A673 (cell line): Measurements from ENCODE around the gene GBGT1. TPM values are rescaled to one million over a fixed set of nuclear protein-coding genes. Genes with fewer than 3 reads are reported as not detected.

Experiments used
- BruUV-seq: library from RNA; stranded (reverse); fragments of 400-500 nt; replicated peaks from 2 replicates; lab custom pipeline; 2021; lab: Mats Ljungman, UMichigan
- CTCF ChIA-PET: fragments of 300-600 bp; sonication (Branson Sonifier 250); formaldehyde crosslinking; loops from one replicate; lab custom pipeline; 2022; ENCODE audit warnings: antibody characterized with exemption; lab: Charles Lee
- POLR2A ChIA-PET: fragments of 300-600 bp; sonication (Branson Sonifier 250); formaldehyde crosslinking; loops from one replicate; lab custom pipeline; 2022; ENCODE audit warnings: antibody characterized with exemption; ENCODE audit not compliant: low non-redundant PET; lab: Charles Lee
- DNase-seq: peaks from one replicate; pipeline ENCODE4 v3.0.0-alpha.2; 2015; ENCODE audit warnings: low spot score
- H3K27ac ChIP-seq: fragments of 200-600 bp; sonication (generic); 2 replicates; pipeline ENCODE4 v1.5.1; 2016; ENCODE audit warnings: mixed run types, low read depth, mild to moderate bottlenecking, mixed read lengths, antibody characterized with exemption, low read length; ENCODE audit not compliant: poor library complexity, severe bottlenecking
- H3K27me3 ChIP-seq: fragments of 200-600 bp; sonication (generic); replicated peaks from 2 replicates; pipeline ENCODE4 v1.6.1; 2017; ENCODE audit warnings: mixed run types, low read depth, mild to moderate bottlenecking, mixed read lengths, antibody characterized with exemption, low read length; ENCODE audit not compliant: insufficient read depth, poor library complexity
- H3K36me3 ChIP-seq: fragments of 200-600 bp; sonication (generic); 2 replicates; pipeline ENCODE4 v1.6.1; 2016; ENCODE audit warnings: mixed run types, mild to moderate bottlenecking, mixed read lengths, antibody characterized with exemption, low read length; ENCODE audit not compliant: insufficient read depth, poor library complexity, severe bottlenecking
- H3K4me1 ChIP-seq: fragments of 200-600 bp; sonication (generic); 2 replicates; pipeline ENCODE4 v1.6.1; 2017; ENCODE audit warnings: mixed run types, mild to moderate bottlenecking, mixed read lengths, antibody characterized with exemption, low read length; ENCODE audit not compliant: insufficient read depth, poor library complexity, severe bottlenecking
- H3K4me3 ChIP-seq: fragments of 200-600 bp; sonication (generic); 2 replicates; pipeline ENCODE4 v1.5.1; 2016; ENCODE audit warnings: low read depth, mixed run types, mild to moderate bottlenecking, mixed read lengths, low read length; ENCODE audit not compliant: poor library complexity, severe bottlenecking
- H3K9me3 ChIP-seq: fragments of 200-600 bp; sonication (generic); 2 replicates; pipeline ENCODE4 v1.6.1; 2016; ENCODE audit warnings: mixed run types, low read depth, mild to moderate bottlenecking, mixed read lengths, antibody characterized with exemption, low read length; ENCODE audit not compliant: poor library complexity, severe bottlenecking
- CTCF ChIP-seq: fragments of 300-800, 200-600 bp; sonication (generic); conservative IDR thresholded peaks from 2 replicates; pipeline ENCODE4 v1.5.1; 2017; ENCODE audit warnings: low read depth, mild to moderate bottlenecking, antibody characterized with exemption, low read length, moderate library complexity, mixed read lengths
- EZH2 ChIP-seq: fragments of 200-600 bp; sonication (generic); IDR thresholded peaks from 2 replicates; pipeline ENCODE4 v1.6.1; 2017; ENCODE audit warnings: borderline replicate concordance, low read depth, mild to moderate bottlenecking, mixed read lengths, antibody characterized with exemption, low read length; ENCODE audit not compliant: poor library complexity, severe bottlenecking
- intact Hi-C: fragments of 100-400 bp; cut with micrococcal nuclease; formaldehyde crosslinking; loops from one replicate; pipeline ENCODE4 v1.10.0; 2022; ENCODE audit not compliant: unreplicated experiment
- total RNA-seq: library from RNA; stranded (reverse); gene quantifications from 2 replicates; pipeline ENCODE4 v1.2.3, GENCODE V29; 2021

The GBGT1 gene
- total RNA-seq, 1 experiment from 2014 or later: 1.8 TPM

- Histone ChIP-seq H3K9me3 (no peaks in the 10 kb centered on the region), H3K27ac (no peak overlapping the region), H3K27me3 (no peaks in the 10 kb centered on the region), H3K4me3 (no peak overlapping the region), H3K36me3 (peaks cover 80% of the 10 kb centered on the region), H3K4me1 (no peaks in the 10 kb centered on the region)
- TF ChIP-seq CTCF (no peak), EZH2 (no peak)
- CTCF ChIA-PET: no interaction called here
- BruUV-seq: no TSS peak
- intact Hi-C loops: no loop called here
- POLR2A ChIA-PET: no interaction called here
- DNase-seq: no peak
Measured at GRCh38 chr9:133104718-133105460, 58.8 kb downstream of the GBGT1 start.

- no TSS peak for BruUV-seq
- ChIA-PET POLR2A (no interaction called here), CTCF (interaction anchor here (1.0 kb wide), 1 partner anchor 40 kb away, joined by 5 read pairs; no protein-coding TSS in a partner anchor)
- no peaks in the 10 kb centered on the region for H3K27me3 ChIP-seq
- no peak overlapping the region for H3K27ac ChIP-seq
- no peak overlapping the region for H3K4me3 ChIP-seq
- H3K36me3 ChIP-seq: peaks cover 80% of the 10 kb centered on the region
- no peak for DNase-seq
- intact Hi-C loops: loop anchor here (1.0 kb wide), 1 partner anchor 43 kb away; no protein-coding TSS in a partner anchor
- TF ChIP-seq EZH2: no peak
- no peak for TF ChIP-seq CTCF
- H3K9me3 ChIP-seq: no peaks in the 10 kb centered on the region
- no peaks in the 10 kb centered on the region for H3K4me1 ChIP-seq
Measured at GRCh38 chr9:133103987-133104505, 59.7 kb downstream of the GBGT1 start.

- no TSS peak for BruUV-seq
Measured at GRCh38 chr9:133103183-133103986, 60.3 kb downstream of the GBGT1 start.

More at GRCh38 chr9:133103183-133103986, 60.3 kb downstream of the GBGT1 start:
- Histone ChIP-seq H3K27me3 (no peaks in the 10 kb centered on the region), H3K4me3 (no peak overlapping the region), H3K36me3 (peaks cover 81% of the 10 kb centered on the region), H3K27ac (no peak overlapping the region), H3K9me3 (no peaks in the 10 kb centered on the region), H3K4me1 (no peaks in the 10 kb centered on the region)
- ChIA-PET CTCF (interaction anchor here (1.0 kb wide), 1 partner anchor 41 kb away, joined by 5 read pairs; no protein-coding TSS in a partner anchor), POLR2A (no interaction called here)
- TF ChIP-seq EZH2: no peak
- peak; percentile 88 for TF ChIP-seq CTCF
- DNase-seq: peak; percentile 26
- intact Hi-C loops: loop anchor here (1.0 kb wide), 1 partner anchor 44 kb away; no protein-coding TSS in a partner anchor
